ENCODE measurements around the gene HS1BP3.

- TF ChIP-seq, protein P1, sequence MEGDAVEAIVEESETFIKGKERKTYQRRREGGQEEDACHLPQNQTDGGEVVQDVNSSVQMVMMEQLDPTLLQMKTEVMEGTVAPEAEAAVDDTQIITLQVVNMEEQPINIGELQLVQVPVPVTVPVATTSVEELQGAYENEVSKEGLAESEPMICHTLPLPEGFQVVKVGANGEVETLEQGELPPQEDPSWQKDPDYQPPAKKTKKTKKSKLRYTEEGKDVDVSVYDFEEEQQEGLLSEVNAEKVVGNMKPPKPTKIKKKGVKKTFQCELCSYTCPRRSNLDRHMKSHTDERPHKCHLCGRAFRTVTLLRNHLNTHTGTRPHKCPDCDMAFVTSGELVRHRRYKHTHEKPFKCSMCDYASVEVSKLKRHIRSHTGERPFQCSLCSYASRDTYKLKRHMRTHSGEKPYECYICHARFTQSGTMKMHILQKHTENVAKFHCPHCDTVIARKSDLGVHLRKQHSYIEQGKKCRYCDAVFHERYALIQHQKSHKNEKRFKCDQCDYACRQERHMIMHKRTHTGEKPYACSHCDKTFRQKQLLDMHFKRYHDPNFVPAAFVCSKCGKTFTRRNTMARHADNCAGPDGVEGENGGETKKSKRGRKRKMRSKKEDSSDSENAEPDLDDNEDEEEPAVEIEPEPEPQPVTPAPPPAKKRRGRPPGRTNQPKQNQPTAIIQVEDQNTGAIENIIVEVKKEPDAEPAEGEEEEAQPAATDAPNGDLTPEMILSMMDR (IDR thresholded peaks at IDR 0.05; ENCODE audit: insufficient read depth, low read length, poor library complexity, severe bottlenecking) = no peak
- TF ChIP-seq EZH2phosphoT487 (conservative IDR thresholded peaks at IDR 0.05; ENCODE audit: low read length) = no peak
These were observed 3.6 kb upstream of the HS1BP3 start for GRCh38 chr2:20654535-20654813.
